ENCODE results near the gene P2RY8. TPM values are rescaled to one million over a fixed set of nuclear protein-coding genes. Genes with fewer than 3 reads are reported as not detected.

P2RY8 gene
- total RNA-seq, 3 donors from 2014 or later: 1.3 to 3.2 (median 1.5) TPM

DNA sequence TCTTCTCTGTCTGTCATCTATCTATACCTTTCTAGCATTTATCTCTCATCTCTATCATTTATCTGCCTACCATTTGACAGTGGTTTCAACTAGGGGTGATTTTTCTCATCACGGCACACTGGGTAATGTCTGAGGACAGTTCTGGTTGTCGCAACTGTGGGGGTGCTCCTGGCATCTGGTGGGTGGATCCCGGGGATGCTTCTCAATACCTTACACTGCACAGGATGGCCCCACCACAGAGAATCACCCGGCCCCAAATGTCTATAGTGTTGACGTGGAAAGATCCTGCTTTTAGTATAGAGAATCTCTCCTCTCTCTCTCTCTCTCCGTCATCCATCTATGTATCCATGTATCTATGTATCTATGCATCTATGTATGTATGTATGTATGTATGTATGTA, 7.2 kb downstream of the P2RY8 start:
- TF ChIP-seq POLR2A (IDR thresholded peaks at IDR 0.05): no peak
- TF ChIP-seq POLR2AphosphoS5 (IDR thresholded peaks at IDR 0.05): no peak
- no peaks in the 10 kb centered on the region for H3K9me3 ChIP-seq
- H3K27me3 ChIP-seq: peaks cover 0 to 9% of the 10 kb centered on the region in 2 donors
- no peaks in the 10 kb centered on the region for H3K36me3 ChIP-seq
- H3K4me1 ChIP-seq: no peaks in the 10 kb centered on the region
- no peak overlapping the region for H3K4me3 ChIP-seq
- DNase-seq (ENCODE audit: low spot score in 2 of 2): no peak
- intact Hi-C loops (cut with DNase I; ENCODE audit: low total_unique reads): no loop called here
- H3K27ac ChIP-seq: no peak overlapping the region

DNA sequence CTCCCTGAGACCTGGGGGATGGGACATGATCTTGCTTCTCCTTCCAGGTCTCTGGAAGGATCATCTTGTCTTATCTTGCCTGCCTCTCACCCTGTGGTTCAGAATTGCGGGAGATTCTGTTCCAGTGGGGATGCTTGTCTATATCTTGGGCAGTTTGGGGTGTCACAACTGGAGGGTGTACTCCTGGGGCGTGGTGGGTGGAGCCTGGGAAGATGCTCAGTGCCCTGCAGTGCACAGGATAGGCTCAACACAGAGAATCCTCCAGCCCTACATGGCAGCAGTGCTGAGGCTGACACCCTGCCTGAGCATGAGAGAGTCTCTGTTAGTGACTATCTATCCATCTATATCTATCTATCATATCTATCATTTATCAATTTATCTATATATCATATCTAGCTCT, 7.7 kb downstream of the P2RY8 start:
- intact Hi-C loops (cut with DNase I; ENCODE audit: low total_unique reads): no loop called here
- TF ChIP-seq, protein P1, sequence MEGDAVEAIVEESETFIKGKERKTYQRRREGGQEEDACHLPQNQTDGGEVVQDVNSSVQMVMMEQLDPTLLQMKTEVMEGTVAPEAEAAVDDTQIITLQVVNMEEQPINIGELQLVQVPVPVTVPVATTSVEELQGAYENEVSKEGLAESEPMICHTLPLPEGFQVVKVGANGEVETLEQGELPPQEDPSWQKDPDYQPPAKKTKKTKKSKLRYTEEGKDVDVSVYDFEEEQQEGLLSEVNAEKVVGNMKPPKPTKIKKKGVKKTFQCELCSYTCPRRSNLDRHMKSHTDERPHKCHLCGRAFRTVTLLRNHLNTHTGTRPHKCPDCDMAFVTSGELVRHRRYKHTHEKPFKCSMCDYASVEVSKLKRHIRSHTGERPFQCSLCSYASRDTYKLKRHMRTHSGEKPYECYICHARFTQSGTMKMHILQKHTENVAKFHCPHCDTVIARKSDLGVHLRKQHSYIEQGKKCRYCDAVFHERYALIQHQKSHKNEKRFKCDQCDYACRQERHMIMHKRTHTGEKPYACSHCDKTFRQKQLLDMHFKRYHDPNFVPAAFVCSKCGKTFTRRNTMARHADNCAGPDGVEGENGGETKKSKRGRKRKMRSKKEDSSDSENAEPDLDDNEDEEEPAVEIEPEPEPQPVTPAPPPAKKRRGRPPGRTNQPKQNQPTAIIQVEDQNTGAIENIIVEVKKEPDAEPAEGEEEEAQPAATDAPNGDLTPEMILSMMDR (IDR thresholded peaks at IDR 0.05): no peak
- TF ChIP-seq POLR2AphosphoS5 (IDR thresholded peaks at IDR 0.05): no peak
- no peak for TF ChIP-seq POLR2A (IDR thresholded peaks at IDR 0.05)
- H3K27ac ChIP-seq: no peak overlapping the region
- peaks cover 0 to 9% of the 10 kb centered on the region in 2 donors for H3K27me3 ChIP-seq
- H3K4me3 ChIP-seq: no peak overlapping the region
- no peak for DNase-seq (ENCODE audit: low spot score in 2 of 2)
- no peaks in the 10 kb centered on the region for H3K9me3 ChIP-seq
- no peaks in the 10 kb centered on the region for H3K36me3 ChIP-seq
- no peaks in the 10 kb centered on the region for H3K4me1 ChIP-seq

DNA sequence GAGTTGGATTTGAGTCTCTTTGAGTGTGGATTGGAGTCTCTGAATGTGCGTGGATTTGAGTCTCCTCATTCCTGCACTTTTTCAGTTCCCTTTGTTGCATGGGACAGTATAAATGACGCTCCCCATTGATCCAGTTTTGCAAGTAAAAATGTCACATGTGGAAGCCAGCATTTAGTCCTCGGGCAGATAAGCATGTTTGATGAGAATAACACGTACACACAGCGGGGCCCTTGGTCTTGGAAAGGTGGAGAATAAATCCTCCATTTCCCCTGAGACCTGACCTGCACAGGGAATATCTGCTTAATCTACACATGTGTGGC, 8.1 kb downstream of the P2RY8 start:
- intact Hi-C loops (cut with DNase I; ENCODE audit: low total_unique reads): no loop called here
- Histone ChIP-seq H3K27me3 (peaks cover 0 to 9% of the 10 kb centered on the region in 2 donors), H3K9me3 (no peaks in the 10 kb centered on the region), H3K4me3 (no peak overlapping the region), H3K27ac (no peak overlapping the region), H3K4me1 (no peaks in the 10 kb centered on the region), H3K36me3 (no peaks in the 10 kb centered on the region)
- TF ChIP-seq, protein P1 (IDR thresholded peaks at IDR 0.05): no peak
- TF ChIP-seq POLR2A (IDR thresholded peaks at IDR 0.05): no peak
- no peak for TF ChIP-seq POLR2AphosphoS5 (IDR thresholded peaks at IDR 0.05)
- no peak for DNase-seq (ENCODE audit: low spot score in 2 of 2)

DNA sequence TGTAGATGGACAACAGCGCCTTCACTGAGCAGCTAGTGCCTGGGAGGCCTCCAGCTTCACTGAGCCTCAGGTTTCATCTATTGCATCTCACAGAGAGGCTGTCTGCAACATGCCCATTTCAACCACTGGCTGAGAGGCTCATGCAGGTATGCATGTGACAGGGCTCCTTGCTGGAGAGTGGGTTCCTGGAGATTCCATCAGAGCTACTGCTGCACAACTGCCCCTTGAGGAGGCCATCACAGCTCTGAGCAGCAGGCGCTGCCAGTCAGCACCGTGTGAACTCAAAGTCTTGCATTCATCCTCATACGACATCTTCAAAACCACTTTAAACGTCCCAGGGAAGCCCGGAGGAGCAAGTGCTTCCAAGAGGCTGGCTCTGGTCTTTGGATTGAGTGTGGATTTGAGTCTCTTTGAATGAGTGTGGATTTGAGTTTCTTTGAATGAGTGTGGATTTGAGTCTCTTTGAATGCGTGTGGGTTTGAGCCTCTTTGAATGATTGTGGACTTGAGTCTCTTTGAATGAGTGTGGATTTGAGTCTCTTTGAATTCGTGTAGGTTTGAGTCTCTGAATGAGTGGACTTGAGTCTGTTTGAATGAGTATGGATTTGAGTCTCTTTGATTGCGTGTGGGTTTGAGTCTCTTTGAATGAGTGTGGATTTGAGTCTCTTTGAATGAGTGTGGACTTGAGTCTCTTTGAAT, 8.7 kb downstream of the P2RY8 start:
- intact Hi-C loops (cut with DNase I; ENCODE audit: low total_unique reads): no loop called here
- Histone ChIP-seq H3K27me3 (peaks cover 0 to 9% of the 10 kb centered on the region in 2 donors), H3K9me3 (no peaks in the 10 kb centered on the region), H3K4me1 (no peaks in the 10 kb centered on the region), H3K36me3 (no peaks in the 10 kb centered on the region), H3K4me3 (no peak overlapping the region), H3K27ac (no peak overlapping the region)
- TF ChIP-seq, protein P1 (IDR thresholded peaks at IDR 0.05): no peak
- TF ChIP-seq POLR2A (IDR thresholded peaks at IDR 0.05) (no peak), POLR2AphosphoS5 (IDR thresholded peaks at IDR 0.05) (no peak)
- no peak for DNase-seq (ENCODE audit: low spot score in 2 of 2)

DNA sequence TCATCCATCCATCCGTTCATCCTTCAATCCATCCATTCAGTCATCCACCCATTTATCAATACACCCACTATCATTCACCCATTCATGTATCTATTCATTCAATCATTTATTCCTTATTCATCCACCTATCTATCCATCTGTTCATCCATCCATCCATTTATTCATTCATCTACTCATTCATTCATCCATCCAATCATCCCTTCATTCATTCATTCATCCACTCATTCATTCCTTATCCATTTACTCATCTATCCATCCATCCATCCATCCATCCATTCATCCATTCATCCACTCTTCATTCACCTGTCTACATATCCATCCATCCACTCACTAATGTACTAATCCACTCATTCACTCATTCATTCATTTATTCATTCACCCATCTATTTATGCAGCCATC, 9.5 kb downstream of the P2RY8 start:
- peaks cover 0 to 9% of the 10 kb centered on the region in 2 donors for H3K27me3 ChIP-seq
- no peaks in the 10 kb centered on the region for H3K4me1 ChIP-seq
- intact Hi-C loops (cut with DNase I; ENCODE audit: low total_unique reads): no loop called here
- no peaks in the 10 kb centered on the region for H3K9me3 ChIP-seq
- H3K27ac ChIP-seq: no peak overlapping the region
- DNase-seq (ENCODE audit: low spot score in 2 of 2): no peak
- no peaks in the 10 kb centered on the region for H3K36me3 ChIP-seq
- TF ChIP-seq POLR2AphosphoS5 (IDR thresholded peaks at IDR 0.05) (no peak), POLR2A (IDR thresholded peaks at IDR 0.05) (no peak)
- TF ChIP-seq, protein P1 (IDR thresholded peaks at IDR 0.05): no peak
- H3K4me3 ChIP-seq: no peak overlapping the region
